A549 (cell line): ENCODE results near the gene CLDN7. TPM values are rescaled to one million over a fixed set of nuclear protein-coding genes. Genes with fewer than 3 reads are reported as not detected.

ENCODE experiments used
- ATAC-seq, 2 experiments: fragments of 200-7000 bp in 1 of 2; fragments of >200 bp in 1 of 2; cut with Nextera tagmentation in 1 of 2; cut with Tn5 transposase in 1 of 2; 3 replicates each; pipeline versions ENCODE4 v1.8.0 to v1.9.1; 2018 to 2020; ENCODE audit warnings: mild to moderate bottlenecking in 1 of 2, moderate library complexity in 1 of 2
- CTCF ChIA-PET: fragments of 300-600 bp; sonication (Branson Sonifier 250); formaldehyde crosslinking; extraction: SDS; loops from one replicate; lab custom pipeline; 2021; ENCODE audit warnings: antibody characterized with exemption, inconsistent platforms; lab: Yijun Ruan, JAX
- POLR2A ChIA-PET: fragments of 350-600 bp; formaldehyde crosslinking; extraction: SDS; loops from one replicate; lab custom pipeline; 2021; ENCODE audit warnings: antibody characterized with exemption, inconsistent platforms; lab: Yijun Ruan, JAX
- DNase-seq, 2 experiments: peaks; one replicate each; pipeline versions ENCODE4 v3.0.0 to v3.0.0-alpha.2; 2011 to 2016; ENCODE audit warnings: low read depth in 1 of 2, low spot score in 1 of 2
- FAIRE-seq: peaks from 2 replicates; lab custom pipeline; 2011; peaks lifted over from hg19 to GRCh38; lab: Jason Lieb, UNC
- H3K27ac ChIP-seq, 2 experiments: fragments of >200 bp; sonication (Bioruptor Twin); formaldehyde crosslinking; 3 replicates each; pipeline ENCODE4 v1.5.1; 2016 to 2017
- H3K4me1 ChIP-seq: fragments of >200 bp; sonication (Bioruptor Twin); formaldehyde crosslinking; 3 replicates; pipeline ENCODE4 v1.6.1; 2016
- H3K4me2 ChIP-seq: fragments of >200 bp; sonication (Bioruptor Twin); formaldehyde crosslinking; 3 replicates; pipeline ENCODE4 v1.6.1; 2016
- H3K4me3 ChIP-seq: fragments of >200 bp; sonication (Bioruptor Twin); formaldehyde crosslinking; 3 replicates; pipeline ENCODE4 v1.5.1; 2016
- H3K9me3 ChIP-seq: fragments of >200 bp; sonication (Bioruptor Twin); formaldehyde crosslinking; 3 replicates; pipeline ENCODE4 v1.6.1; 2016
- CHD2 ChIP-seq: fragments of 150-350 bp; IDR thresholded peaks from 2 replicates; pipeline ENCODE4 v1.6.1; 2014; ENCODE audit warnings: low read length; ENCODE audit not compliant: partially characterized antibody
- CHD4 ChIP-seq: fragments of 200-600 bp; sonication (generic); IDR thresholded peaks from 2 replicates; pipeline ENCODE4 v1.6.1; 2016; ENCODE audit warnings: antibody characterized with exemption, mild to moderate bottlenecking, borderline replicate concordance
- E2F6 ChIP-seq: IDR thresholded peaks from 2 replicates; pipeline ENCODE4 v1.6.1; 2012; ENCODE audit warnings: low read depth, borderline replicate concordance
- EHF ChIP-seq: fragments of 250-450 bp; sonication (Bioruptor Pico); IDR thresholded peaks from 2 replicates; pipeline ENCODE4 v1.5.0; 2020; ENCODE audit warnings: mild to moderate bottlenecking
- EHMT2 ChIP-seq: fragments of 200-600 bp; sonication (generic); IDR thresholded peaks from 2 replicates; pipeline ENCODE4 v1.6.1; 2016; ENCODE audit warnings: antibody characterized with exemption, low read depth, mild to moderate bottlenecking, moderate library complexity
- ESRRA ChIP-seq: fragments of 150-350 bp; IDR thresholded peaks from 2 replicates; pipeline ENCODE4 v1.6.1; 2014; ENCODE audit warnings: mild to moderate bottlenecking, low read length, borderline replicate concordance
- FOXS1 ChIP-seq: fragments of 250-450 bp; sonication (Bioruptor Pico); IDR thresholded peaks from 2 replicates; pipeline ENCODE4 v1.5.0; 2020; ENCODE audit warnings: mild to moderate bottlenecking, moderate library complexity
- GATA3 ChIP-seq: IDR thresholded peaks from 2 replicates; pipeline ENCODE4 v1.6.1; 2012; ENCODE audit warnings: borderline replicate concordance
- HDAC2 ChIP-seq: fragments of 200-600 bp; sonication (generic); IDR thresholded peaks from 2 replicates; pipeline ENCODE4 v1.6.1; 2016
- HEYL ChIP-seq: fragments of 250-450 bp; sonication (Bioruptor Pico); IDR thresholded peaks from 2 replicates; pipeline ENCODE4 v1.8.0; 2021; ENCODE audit warnings: mild to moderate bottlenecking, moderate library complexity
- HOXA7 ChIP-seq: fragments of 250-450 bp; sonication (Bioruptor Pico); IDR thresholded peaks from 2 replicates; pipeline ENCODE4 v1.5.0; 2020; ENCODE audit warnings: mild to moderate bottlenecking, moderate library complexity
- JUN ChIP-seq, 2 experiments: fragments of >200 bp; sonication (Bioruptor Twin); formaldehyde crosslinking; IDR thresholded peaks; 2 replicates in 1 of 2; 3 replicates in 1 of 2; pipeline ENCODE4 v1.6.1; 2016 to 2017
- MAX ChIP-seq: IDR thresholded peaks from 2 replicates; pipeline ENCODE4 v1.6.1; 2012
- MAZ ChIP-seq: fragments of 150-350 bp; IDR thresholded peaks from 2 replicates; pipeline ENCODE4 v1.6.1; 2014; ENCODE audit warnings: antibody characterized with exemption, low read depth, low read length, borderline replicate concordance
- MYC ChIP-seq: IDR thresholded peaks from 2 replicates; pipeline ENCODE4 v1.6.1; 2012; ENCODE audit warnings: mild to moderate bottlenecking, inconsistent platforms, low read length, improper control_type of control experiment, borderline replicate concordance
- NFE2L2 ChIP-seq: fragments of 150-350 bp; conservative IDR thresholded peaks from 2 replicates; pipeline ENCODE4 v1.6.1; 2014; ENCODE audit warnings: low read length
- POLR2A ChIP-seq: IDR thresholded peaks from 2 replicates; pipeline ENCODE4 v1.6.1; 2012; ENCODE audit warnings: mild to moderate bottlenecking, low read length
- RCOR1 ChIP-seq: fragments of 150-350 bp; IDR thresholded peaks from 2 replicates; pipeline ENCODE4 v1.6.1; 2014; ENCODE audit warnings: antibody characterized with exemption, low read length, low read depth
- SMC3 ChIP-seq: fragments of >200 bp; sonication (Bioruptor Twin); formaldehyde crosslinking; IDR thresholded peaks from 3 replicates; pipeline ENCODE4 v1.6.1; 2018; ENCODE audit warnings: inconsistent platforms
- SREBF2 ChIP-seq: fragments of 450-650 bp; IDR thresholded peaks from 2 replicates; pipeline ENCODE4 v1.6.1; 2014; ENCODE audit warnings: mild to moderate bottlenecking, moderate library complexity
- ZC3H11A ChIP-seq: fragments of 450-650 bp; IDR thresholded peaks from 2 replicates; pipeline ENCODE4 v1.6.1; 2014; ENCODE audit warnings: antibody characterized with exemption, mild to moderate bottlenecking
- ZFP36 ChIP-seq: fragments of 450-650 bp; IDR thresholded peaks from 2 replicates; pipeline ENCODE4 v1.6.1; 2014; ENCODE audit warnings: borderline replicate concordance; ENCODE audit not compliant: partially characterized antibody
- ZSCAN20 ChIP-seq: fragments of 250-450 bp; sonication (Bioruptor Pico); IDR thresholded peaks from 2 replicates; pipeline ENCODE4 v1.8.0; 2022; ENCODE audit warnings: mild to moderate bottlenecking, moderate library complexity
- WGBS: methylation state at CpG from one replicate; pipeline ENCODE4 v1.1.6; 2017; ENCODE audit errors: missing lambda C conversion rate; 5-methylcytosine and 5-hydroxymethylcytosine counted together
- polyA plus RNA-seq, 4 experiments: library from polyadenylated mRNA; depleted of rRNA in 3 of 4; stranded (reverse); fragments of >200 nt; fragmentation: RNase III in 1 of 4; extraction: RNeasy Plus Mini Kit Qiagen cat#74134 plus additional on column Dnase treatment in 1 of 4; gene quantifications; 2 replicates in 3 of 4; 3 replicates in 1 of 4; pipeline ENCODE4 v1.2.3, GENCODE V29; 2011 to 2017
- TF ChIP-seq, protein P1 (sequence below): fragments of >200 bp; sonication (Bioruptor Twin); formaldehyde crosslinking; IDR thresholded peaks from 2 replicates; pipeline ENCODE4 v1.6.1; 2016
- TF ChIP-seq, protein P2 (sequence below): fragments of 150-350 bp; IDR thresholded peaks from 2 replicates; pipeline ENCODE4 v1.6.1; 2014; ENCODE audit warnings: low read depth, mild to moderate bottlenecking, low read length

Gene CLDN7
- polyA plus RNA-seq, 2 of the 4 experiments (the other 2 are of a cell fraction), result 0.97 to 4.2 TPM

DNA sequence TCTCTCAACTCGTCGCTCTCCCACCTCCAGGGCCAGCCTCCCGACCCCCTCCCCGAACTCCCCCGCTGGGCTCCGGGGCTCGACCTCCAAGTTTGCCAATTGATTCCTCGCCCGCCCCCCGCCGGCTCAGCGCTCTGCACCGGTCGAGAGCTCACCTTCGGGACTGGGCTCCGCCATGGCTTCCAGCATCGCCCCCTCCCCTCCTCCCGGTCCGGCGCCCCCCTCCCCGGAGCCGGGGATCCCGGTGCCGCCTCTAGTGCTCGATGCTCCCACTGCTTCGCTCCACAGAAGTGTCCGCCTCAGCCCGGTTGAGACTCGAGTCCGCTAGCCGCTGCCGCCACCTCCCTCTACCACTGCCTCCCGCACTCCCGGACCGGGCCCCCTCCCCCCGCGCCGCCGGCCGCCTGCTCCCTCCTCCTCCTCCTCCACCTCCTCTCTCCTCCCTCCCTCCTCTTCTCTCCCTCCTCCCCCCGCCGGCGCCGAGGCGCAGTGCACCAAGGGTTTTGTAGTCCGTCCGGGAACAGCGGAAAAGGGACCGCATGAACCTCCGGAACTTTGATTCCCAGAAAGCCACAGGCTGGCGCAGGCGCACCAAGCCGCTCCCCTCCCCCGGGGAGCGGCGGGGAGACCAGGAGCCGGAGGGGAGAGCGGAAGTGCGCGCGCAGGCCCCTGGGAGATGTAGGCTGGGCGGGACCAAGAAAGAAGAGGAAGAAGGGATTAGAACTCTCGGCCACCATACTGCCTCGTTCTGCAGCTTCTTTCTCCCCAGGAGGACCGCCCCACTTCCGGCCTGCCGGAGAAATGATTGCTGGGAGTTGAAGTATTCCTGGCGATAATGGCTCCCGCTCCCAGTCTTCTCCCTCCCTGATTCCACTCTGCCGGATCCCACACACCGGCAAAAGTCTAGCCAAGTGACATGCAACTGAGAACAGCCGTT is 22.9 kb downstream of the CLDN7 start, which contains the start of gene PHF23:
PHF23 (minus strand) TSS at position 367 of the 937 bp plus-strand sequence; CDS start at position 189, 178 bp downstream.
- TF ChIP-seq ZSCAN20 (CRISPR knock-in tag), result no peak
- TF ChIP-seq HEYL (CRISPR knock-in tag), result no peak
- TF ChIP-seq GATA3, result no peak
- TF ChIP-seq, protein P1, sequence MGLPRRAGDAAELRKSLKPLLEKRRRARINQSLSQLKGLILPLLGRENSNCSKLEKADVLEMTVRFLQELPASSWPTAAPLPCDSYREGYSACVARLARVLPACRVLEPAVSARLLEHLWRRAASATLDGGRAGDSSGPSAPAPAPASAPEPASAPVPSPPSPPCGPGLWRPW, result no peak
- peak; percentile 52 for TF ChIP-seq MAX
- no peak for TF ChIP-seq SMC3
- TF ChIP-seq HDAC2, result no peak
- TF ChIP-seq, protein P2, sequence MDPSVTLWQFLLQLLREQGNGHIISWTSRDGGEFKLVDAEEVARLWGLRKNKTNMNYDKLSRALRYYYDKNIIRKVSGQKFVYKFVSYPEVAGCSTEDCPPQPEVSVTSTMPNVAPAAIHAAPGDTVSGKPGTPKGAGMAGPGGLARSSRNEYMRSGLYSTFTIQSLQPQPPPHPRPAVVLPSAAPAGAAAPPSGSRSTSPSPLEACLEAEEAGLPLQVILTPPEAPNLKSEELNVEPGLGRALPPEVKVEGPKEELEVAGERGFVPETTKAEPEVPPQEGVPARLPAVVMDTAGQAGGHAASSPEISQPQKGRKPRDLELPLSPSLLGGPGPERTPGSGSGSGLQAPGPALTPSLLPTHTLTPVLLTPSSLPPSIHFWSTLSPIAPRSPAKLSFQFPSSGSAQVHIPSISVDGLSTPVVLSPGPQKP, result no peak
- TF ChIP-seq CHD4, result no peak
- peak; percentile 97 for TF ChIP-seq MAZ
- peak; percentile 73 to 81; a peak in 3 of 5 replicates for TF ChIP-seq JUN (IDR thresholded peaks at IDR 0.05)
- TF ChIP-seq ESRRA, result no peak
- TF ChIP-seq POLR2A, result peak; percentile 70
- no peak for TF ChIP-seq EHF (CRISPR knock-in tag)
- peak; percentile 49 for TF ChIP-seq CHD2
- TF ChIP-seq RCOR1, result no peak
- no peak for TF ChIP-seq ZC3H11A
- peak; percentile 75; the same call in 1 of the 2 replicates for TF ChIP-seq MYC
- TF ChIP-seq, all 56 proteins: peak for 6
- H3K4me1 ChIP-seq, result peaks cover 52% of the 10 kb centered on the region
- POLR2A ChIA-PET, result interaction anchor here (0.6 to 6.9 kb wide), 4 partner anchors 12 to 19 kb away, joined by 3 to 63 read pairs (median 4); partner anchors contain the start of genes ACADVL, CTDNEP1, DLG4 and ELP5
- FAIRE-seq, result no peak
- CTCF ChIA-PET, result interaction anchor here (0.9 to 17.3 kb wide), 7 partner anchors 10 to 61 kb away, joined by 3 to 169 read pairs (median 11); partner anchors contain the start of genes ACADVL, DLG4 and SLC2A4
- no peaks in the 10 kb centered on the region for H3K9me3 ChIP-seq
- H3K4me2 ChIP-seq, result peak within 1 kb of the TSS; percentile 97
- peak; percentile 54 to 79 for ATAC-seq
- H3K4me3 ChIP-seq, result peak within 1 kb of the TSS; percentile 99
- H3K27ac ChIP-seq, result peak within 1 kb of the TSS; percentile 98 to 100
- DNase-seq, result peak; percentile 100
- 1% methylated on average over 44 of the region's 72 CpGs for WGBS

GRCh38 chr17:7238420-7239090 is 23.7 kb downstream of the CLDN7 start:
- peak; percentile 64 to 65 for DNase-seq
- no peak for FAIRE-seq
- ChIA-PET POLR2A (interaction anchor here (0.9 to 6.9 kb wide), 4 partner anchors 13 to 21 kb away, joined by 3 to 63 read pairs (median 6); partner anchors contain the start of genes ACADVL, CTDNEP1, DLG4 and ELP5), CTCF (interaction anchor here (1.1 to 17.3 kb wide), 2 partner anchors 17 to 24 kb away, joined by 3 to 169 read pairs; partner anchors contain the start of genes ACADVL and DLG4)
- H3K4me3 ChIP-seq, result peak overlapping the region; percentile 99
- H3K4me1 ChIP-seq, result peaks cover 51% of the 10 kb centered on the region
- TF ChIP-seq HEYL (CRISPR knock-in tag) (no peak), E2F6 (no peak), SREBF2 (no peak), HOXA7 (CRISPR knock-in tag) (no peak), ZSCAN20 (CRISPR knock-in tag) (no peak), SMC3 (no peak), ZFP36 (no peak), NFE2L2 (no peak), EHMT2 (no peak), FOXS1 (CRISPR knock-in tag) (no peak), HDAC2 (no peak)
- TF ChIP-seq, all 56 proteins: peak for 0
- Histone ChIP-seq H3K27ac (peak overlapping the region; percentile 98 to 100), H3K9me3 (no peaks in the 10 kb centered on the region), H3K4me2 (peak overlapping the region; percentile 69)
- 1% methylated on average over 25 of the region's 39 CpGs for WGBS
- 0 out of 6 replicates have a peak, but pooled peaks of 1 of the 2 experiments have one; percentile 0 for ATAC-seq
